Neural progenitor cell (in vitro differentiated cells): ENCODE results near the gene LILRB2. TPM values are rescaled to one million over a fixed set of nuclear protein-coding genes. Genes with fewer than 3 reads are reported as not detected.

ENCODE experiments used
- DNase-seq: peaks from one replicate; pipeline ENCODE4 v3.0.0-alpha.2; 2016; ENCODE audit warnings: low spot score
- H2AFZ ChIP-seq: fragments of 200-600 bp; sonication (generic); replicated peaks from 2 replicates; pipeline ENCODE4 v1.6.1; 2016; ENCODE audit warnings: antibody characterized with exemption
- H3F3A ChIP-seq: fragments of 200-600 bp; sonication (generic); 2 replicates; pipeline ENCODE4 v1.6.1; 2016; ENCODE audit warnings: antibody characterized with exemption, low read depth
- H3K27ac ChIP-seq: fragments of 200-600 bp; sonication (generic); 2 replicates; pipeline ENCODE4 v1.5.1; 2016; ENCODE audit warnings: mild to moderate bottlenecking
- H3K27me3 ChIP-seq: fragments of 200-600 bp; sonication (generic); 2 replicates; pipeline ENCODE4 v1.6.1; 2016; ENCODE audit warnings: mild to moderate bottlenecking, moderate library complexity
- H3K36me3 ChIP-seq: fragments of 200-600 bp; sonication (generic); 2 replicates; pipeline ENCODE4 v1.5.1; 2016
- H3K4me1 ChIP-seq: fragments of 200-600 bp; sonication (generic); 2 replicates; pipeline ENCODE4 v1.6.1; 2016; ENCODE audit warnings: mixed run types
- H3K4me2 ChIP-seq: fragments of 200-600 bp; sonication (generic); 2 replicates; pipeline ENCODE4 v1.6.1; 2016
- H3K4me3 ChIP-seq: fragments of 200-600 bp; sonication (generic); 2 replicates; pipeline ENCODE4 v1.5.1; 2016
- H3K79me2 ChIP-seq: fragments of 200-600 bp; sonication (generic); 2 replicates; pipeline ENCODE4 v1.6.1; 2016; ENCODE audit warnings: low read depth
- H3K9ac ChIP-seq: fragments of 200-600 bp; sonication (generic); 2 replicates; pipeline ENCODE4 v1.6.1; 2016
- H3K9me3 ChIP-seq: fragments of 200-600 bp; sonication (generic); 2 replicates; pipeline ENCODE4 v1.5.1; 2016; ENCODE audit warnings: low read depth
- H4K20me1 ChIP-seq: fragments of 200-600 bp; sonication (generic); 2 replicates; pipeline ENCODE4 v1.6.1; 2016; ENCODE audit warnings: low read depth
- H3K27ac Mint-ChIP-seq: 3 replicates; pipeline ENCODE4 v1.8.0; 2021; ENCODE audit warnings: mixed read lengths
- H3K27me3 Mint-ChIP-seq: 2 replicates; pipeline ENCODE4 v1.8.0; 2022; ENCODE audit warnings: low read depth, mild to moderate bottlenecking, inconsistent platforms, moderate library complexity, mixed read lengths; ENCODE audit not compliant: insufficient read depth
- H3K36me3 Mint-ChIP-seq: 3 replicates; pipeline ENCODE4 v1.8.0; 2021; ENCODE audit warnings: mixed read lengths
- H3K4me1 Mint-ChIP-seq: 3 replicates; pipeline ENCODE4 v1.8.0; 2021; ENCODE audit warnings: mixed read lengths
- H3K4me3 Mint-ChIP-seq: 3 replicates; pipeline ENCODE4 v1.8.0; 2021; ENCODE audit warnings: mild to moderate bottlenecking, moderate library complexity, mixed read lengths
- H3K9me3 Mint-ChIP-seq: 3 replicates; pipeline ENCODE4 v1.8.0; 2020; ENCODE audit warnings: mixed read lengths
- EZH2 ChIP-seq: fragments of 200-600 bp; sonication (generic); IDR thresholded peaks from 2 replicates; pipeline ENCODE4 v1.6.1; 2017; ENCODE audit warnings: antibody characterized with exemption, mild to moderate bottlenecking, moderate library complexity
- EZH2phosphoT487 ChIP-seq: fragments of 200-600 bp; sonication (generic); IDR thresholded peaks from 2 replicates; pipeline ENCODE4 v1.6.1; 2017; ENCODE audit warnings: antibody characterized with exemption
- total RNA-seq: library from RNA; depleted of rRNA; stranded (reverse); fragments of >200 nt; gene quantifications from 2 replicates; pipeline ENCODE4 v1.2.3, GENCODE V29; 2015; ENCODE audit warnings: low replicate concordance
- TF ChIP-seq, protein P1 (sequence below): fragments of 200-600 bp; sonication (generic); IDR thresholded peaks from 2 replicates; pipeline ENCODE4 v1.5.1; 2017; ENCODE audit warnings: antibody characterized with exemption, mild to moderate bottlenecking

The LILRB2 gene
- total RNA-seq, 1 donor from 2014 or later: not detected

DNA sequence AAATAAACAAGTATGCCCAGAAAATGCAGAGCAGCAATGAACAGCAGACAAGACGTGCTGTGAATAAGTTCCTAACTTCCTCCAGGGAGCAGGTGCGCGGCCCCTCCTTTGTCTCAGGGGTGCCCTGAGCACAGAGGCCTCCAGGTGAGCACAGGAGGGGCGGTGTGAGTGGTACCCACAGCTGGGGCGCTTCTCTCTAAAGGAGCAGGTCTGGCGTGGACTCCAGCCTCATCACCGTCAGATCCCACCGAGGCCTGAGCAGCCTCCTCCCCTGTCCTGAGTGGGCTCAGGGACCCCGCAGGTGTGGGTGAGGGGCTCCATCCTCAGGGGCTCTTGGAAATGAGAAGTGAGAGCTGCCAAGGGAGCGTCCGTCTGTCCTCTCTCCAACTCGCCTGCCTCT lies 28.9 kb upstream of the LILRB2 start:
- Mint-ChIP-seq H3K9me3 (peaks cover 2% of the 10 kb centered on the region), H3K27ac (no peak overlapping the region), H3K36me3 (no peaks in the 10 kb centered on the region), H3K4me3 (no peak overlapping the region), H3K4me1 (no peaks in the 10 kb centered on the region), H3K27me3 (peaks cover 11% of the 10 kb centered on the region)
- Histone ChIP-seq H4K20me1 (no peaks in the 10 kb centered on the region), H3K9me3 (no peaks in the 10 kb centered on the region), H2AFZ (no peak overlapping the region), H3K79me2 (no peaks in the 10 kb centered on the region), H3K9ac (no peak overlapping the region), H3K4me1 (no peaks in the 10 kb centered on the region), H3K4me2 (no peak overlapping the region), H3K4me3 (no peak overlapping the region), H3K27ac (no peak overlapping the region), H3F3A (no peaks in the 10 kb centered on the region), H3K36me3 (no peaks in the 10 kb centered on the region), H3K27me3 (no peaks in the 10 kb centered on the region)
- TF ChIP-seq EZH2phosphoT487: no peak
- TF ChIP-seq, protein P1, sequence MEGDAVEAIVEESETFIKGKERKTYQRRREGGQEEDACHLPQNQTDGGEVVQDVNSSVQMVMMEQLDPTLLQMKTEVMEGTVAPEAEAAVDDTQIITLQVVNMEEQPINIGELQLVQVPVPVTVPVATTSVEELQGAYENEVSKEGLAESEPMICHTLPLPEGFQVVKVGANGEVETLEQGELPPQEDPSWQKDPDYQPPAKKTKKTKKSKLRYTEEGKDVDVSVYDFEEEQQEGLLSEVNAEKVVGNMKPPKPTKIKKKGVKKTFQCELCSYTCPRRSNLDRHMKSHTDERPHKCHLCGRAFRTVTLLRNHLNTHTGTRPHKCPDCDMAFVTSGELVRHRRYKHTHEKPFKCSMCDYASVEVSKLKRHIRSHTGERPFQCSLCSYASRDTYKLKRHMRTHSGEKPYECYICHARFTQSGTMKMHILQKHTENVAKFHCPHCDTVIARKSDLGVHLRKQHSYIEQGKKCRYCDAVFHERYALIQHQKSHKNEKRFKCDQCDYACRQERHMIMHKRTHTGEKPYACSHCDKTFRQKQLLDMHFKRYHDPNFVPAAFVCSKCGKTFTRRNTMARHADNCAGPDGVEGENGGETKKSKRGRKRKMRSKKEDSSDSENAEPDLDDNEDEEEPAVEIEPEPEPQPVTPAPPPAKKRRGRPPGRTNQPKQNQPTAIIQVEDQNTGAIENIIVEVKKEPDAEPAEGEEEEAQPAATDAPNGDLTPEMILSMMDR: no peak
- TF ChIP-seq EZH2: no peak
- DNase-seq: no peak

DNA sequence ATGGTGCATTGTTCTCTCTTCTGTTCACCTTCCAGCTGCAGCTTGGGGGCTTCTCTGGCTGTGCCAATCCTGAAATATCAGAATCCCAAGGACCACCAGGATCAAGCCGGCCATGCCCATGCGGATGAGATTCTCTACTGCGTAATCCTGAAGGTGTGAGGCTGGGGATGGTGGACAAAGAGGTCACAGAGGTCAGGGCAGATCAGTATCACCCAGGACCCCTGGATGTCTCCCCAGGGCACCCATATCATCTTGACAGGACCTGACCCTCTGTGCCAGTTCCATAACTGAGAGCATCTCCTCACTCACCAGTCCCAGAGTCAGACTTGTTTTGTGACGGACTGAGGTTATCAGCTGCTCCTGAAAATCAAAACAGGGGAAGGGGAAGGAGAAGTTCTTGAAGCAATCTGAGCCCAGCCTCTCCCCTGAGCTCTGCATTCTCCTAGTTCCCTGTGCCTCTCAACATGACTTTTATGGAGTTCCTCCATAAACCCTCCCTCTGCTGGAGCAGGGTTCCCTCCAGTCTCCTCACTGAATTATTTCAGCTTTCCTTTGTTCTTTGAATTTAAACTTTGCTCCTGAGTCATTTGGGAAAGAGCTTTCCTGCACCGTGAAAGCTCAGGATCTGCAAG lies 26.6 kb upstream of the LILRB2 start:
- Histone ChIP-seq H2AFZ (no peak overlapping the region), H3K4me1 (no peaks in the 10 kb centered on the region), H3K4me3 (no peak overlapping the region), H3K27ac (no peak overlapping the region), H3K36me3 (no peaks in the 10 kb centered on the region), H3K79me2 (no peaks in the 10 kb centered on the region), H3K27me3 (no peaks in the 10 kb centered on the region), H3F3A (no peaks in the 10 kb centered on the region), H3K9ac (no peak overlapping the region), H3K9me3 (no peaks in the 10 kb centered on the region), H3K4me2 (no peak overlapping the region), H4K20me1 (no peaks in the 10 kb centered on the region)
- Mint-ChIP-seq H3K27ac (no peak overlapping the region), H3K36me3 (no peaks in the 10 kb centered on the region), H3K4me3 (no peak overlapping the region), H3K27me3 (peaks cover 17% of the 10 kb centered on the region), H3K9me3 (peaks cover 2% of the 10 kb centered on the region), H3K4me1 (no peaks in the 10 kb centered on the region)
- no peak for DNase-seq
- TF ChIP-seq EZH2 (no peak), EZH2phosphoT487 (no peak)
- TF ChIP-seq, protein P1: no peak

DNA sequence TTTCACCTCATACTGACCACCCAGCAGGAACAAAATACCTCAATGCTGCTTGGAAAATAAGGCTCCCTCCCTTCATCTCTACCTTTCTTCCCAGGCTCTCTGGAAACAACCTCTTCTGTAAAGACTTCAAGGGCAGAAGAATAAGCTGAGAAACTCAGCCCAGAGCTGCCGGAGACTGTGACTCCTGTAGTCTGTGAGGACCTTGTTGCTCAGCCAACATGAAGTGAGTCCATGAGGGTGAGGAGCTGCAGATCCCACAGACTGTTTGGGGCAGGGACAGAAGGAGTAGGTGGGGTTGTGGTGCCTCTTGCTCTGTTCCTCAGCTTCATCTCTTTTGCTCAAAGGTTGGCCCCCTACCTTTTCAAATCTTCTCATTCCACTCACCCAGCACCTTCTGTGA lies 24.2 kb upstream of the LILRB2 start:
- no peak for DNase-seq
- H3K4me1 ChIP-seq: no peaks in the 10 kb centered on the region
- peaks cover 17% of the 10 kb centered on the region for H3K27me3 ChIP-seq
- H3K4me3 ChIP-seq: no peak overlapping the region
- Mint-ChIP-seq H3K9me3 (peaks cover 2% of the 10 kb centered on the region), H3K4me1 (no peaks in the 10 kb centered on the region), H3K27ac (no peak overlapping the region), H3K36me3 (no peaks in the 10 kb centered on the region), H3K27me3 (peaks cover 20% of the 10 kb centered on the region), H3K4me3 (no peak overlapping the region)
- no peak overlapping the region for H3K9ac ChIP-seq
- no peak overlapping the region for H3K4me2 ChIP-seq
- H3K36me3 ChIP-seq: no peaks in the 10 kb centered on the region
- no peak overlapping the region for H2AFZ ChIP-seq
- TF ChIP-seq EZH2phosphoT487 (no peak), EZH2 (no peak)
- TF ChIP-seq, protein P1: no peak
- no peaks in the 10 kb centered on the region for H3K79me2 ChIP-seq
- H3K27ac ChIP-seq: no peak overlapping the region
- H3K9me3 ChIP-seq: no peaks in the 10 kb centered on the region
- H4K20me1 ChIP-seq: no peaks in the 10 kb centered on the region
- H3F3A ChIP-seq: no peaks in the 10 kb centered on the region
